CD4-positive, alpha-beta T cell treated with Interleukin-6 for 4 hours (primary cell): Measurements from ENCODE around the gene CERCAM.
"Not testable (repeated sequence)": the region's sequence is repeated elsewhere in the genome, so short reads cannot be mapped to it uniquely, and the experiment has no call there.

Source experiments
- DNase-seq: peaks from one replicate; pipeline ENCODE4 v3.0.0-alpha.2; 2020; ENCODE audit warnings: mixed read lengths

The CERCAM gene

DNA sequence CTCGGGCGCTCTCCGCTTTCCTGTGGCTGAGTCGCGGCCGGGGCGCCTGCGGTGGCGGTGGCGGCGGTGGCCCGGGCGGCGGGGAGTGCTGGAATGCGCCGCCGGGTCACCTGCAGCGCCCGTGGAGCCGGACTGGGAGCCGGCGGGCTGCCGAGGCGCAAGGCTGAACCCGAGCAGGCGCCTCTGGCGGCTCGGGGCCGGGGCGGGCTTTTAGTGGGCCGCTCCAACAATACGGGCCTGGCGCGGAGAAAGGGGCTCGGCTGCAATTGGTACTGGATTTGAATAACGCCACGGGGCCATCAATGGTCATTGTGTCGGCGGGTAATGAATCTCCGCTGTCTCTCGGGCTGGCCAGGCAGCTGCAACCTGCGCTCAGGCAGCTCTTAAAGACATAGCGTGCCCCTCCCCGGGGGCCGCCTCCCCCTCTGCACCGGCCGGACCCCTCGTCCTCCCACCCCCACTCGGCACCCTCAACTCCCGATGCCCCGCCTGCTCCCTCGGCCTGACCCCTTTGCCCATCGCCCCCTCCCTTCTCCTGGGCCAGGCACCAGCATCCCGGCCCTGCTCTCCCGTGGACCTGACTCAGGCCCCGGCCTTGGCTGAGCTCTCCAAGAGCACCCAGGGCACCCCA, 27.4 kb upstream of the CERCAM start:
- DNase-seq: no peak

DNA sequence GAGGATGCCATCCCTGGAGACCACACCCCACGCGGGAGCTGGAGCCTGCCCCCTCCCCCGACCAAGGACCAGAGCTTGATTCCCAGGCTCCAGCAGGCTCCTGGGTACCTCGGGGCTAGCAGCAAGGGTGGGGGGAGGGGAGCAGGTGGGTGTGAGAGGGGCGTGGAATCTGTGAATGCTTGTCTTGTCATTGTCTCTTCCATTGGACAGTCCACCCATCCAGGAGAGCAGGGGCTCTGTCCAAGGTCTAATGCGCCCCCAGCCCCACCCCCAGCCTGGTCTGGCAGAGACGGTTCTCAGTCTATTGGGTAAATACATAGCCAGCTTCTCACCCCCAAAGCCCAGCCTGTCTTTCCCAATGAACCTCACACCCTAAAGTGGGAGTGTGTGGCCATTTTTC, 26.7 kb upstream of the CERCAM start:
- DNase-seq: no peak

DNA sequence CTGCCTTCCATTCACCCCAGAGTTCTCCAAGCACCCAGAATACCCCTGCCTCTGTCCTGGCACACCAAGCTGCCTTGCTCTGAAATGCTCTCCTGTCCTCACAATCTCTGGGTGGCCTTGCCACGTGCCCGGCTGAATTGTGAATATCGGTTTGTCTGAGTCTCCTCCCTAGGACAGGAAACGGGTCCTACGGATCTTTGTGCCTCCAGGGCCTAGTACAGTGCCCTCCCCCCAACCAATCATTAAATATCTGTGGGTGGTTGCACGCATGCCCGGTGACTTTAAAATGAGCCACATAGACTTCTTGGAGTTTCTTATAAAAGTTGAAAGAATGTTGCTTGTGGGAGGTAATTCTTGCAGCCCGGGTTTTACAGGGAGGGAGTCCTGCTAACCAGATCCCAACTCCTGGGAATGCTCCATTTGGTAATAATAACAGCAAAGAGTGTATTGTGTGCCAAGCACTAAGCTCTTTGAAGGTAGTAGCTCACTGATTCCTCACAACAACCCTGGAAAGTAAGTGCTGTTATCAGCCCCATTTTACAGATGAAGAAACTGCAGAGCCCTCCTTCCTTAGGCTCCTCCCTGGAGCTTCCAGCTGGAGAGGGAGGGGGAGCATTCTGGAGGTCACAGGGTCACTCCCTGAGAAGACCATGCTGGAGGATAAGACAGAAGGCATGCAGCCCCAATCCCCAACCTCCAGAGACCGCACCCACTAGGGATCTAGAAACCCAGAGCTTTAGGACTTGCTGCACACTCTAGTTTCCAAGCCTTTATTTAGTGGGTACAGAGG, 26.1 kb upstream of the CERCAM start:
- no peak for DNase-seq

DNA sequence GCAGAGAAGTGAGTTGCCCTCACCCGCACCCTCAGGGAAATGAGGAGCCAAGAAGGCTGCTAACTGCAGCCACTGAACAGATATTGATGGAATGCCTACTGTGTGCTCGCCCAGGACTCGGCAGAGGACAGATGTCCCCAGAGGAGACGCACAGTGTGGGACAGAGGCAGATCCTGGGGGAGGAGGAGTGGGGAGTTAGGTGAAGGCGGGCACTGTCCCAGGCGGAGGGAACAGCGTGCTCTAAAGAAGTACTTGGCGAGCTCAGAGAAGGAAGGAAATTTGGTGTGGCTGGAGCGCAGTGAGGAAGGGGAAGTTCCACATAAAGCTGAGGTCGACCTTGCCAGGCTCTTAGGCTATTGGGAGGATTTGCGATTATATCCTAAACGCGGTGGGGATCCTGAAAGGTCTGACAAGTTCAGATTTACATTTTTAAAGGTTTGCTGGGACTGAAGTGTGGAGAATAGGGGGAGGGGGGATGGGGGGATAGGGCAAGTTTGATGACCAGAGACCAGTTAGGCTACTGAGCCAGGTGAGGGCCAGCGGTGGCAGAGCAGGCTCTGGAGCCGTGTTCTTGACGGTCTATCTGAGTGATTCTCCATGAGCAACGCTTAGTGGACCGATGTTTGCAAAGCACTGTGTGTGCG, 23.6 kb upstream of the CERCAM start:
- DNase-seq: no peak

DNA sequence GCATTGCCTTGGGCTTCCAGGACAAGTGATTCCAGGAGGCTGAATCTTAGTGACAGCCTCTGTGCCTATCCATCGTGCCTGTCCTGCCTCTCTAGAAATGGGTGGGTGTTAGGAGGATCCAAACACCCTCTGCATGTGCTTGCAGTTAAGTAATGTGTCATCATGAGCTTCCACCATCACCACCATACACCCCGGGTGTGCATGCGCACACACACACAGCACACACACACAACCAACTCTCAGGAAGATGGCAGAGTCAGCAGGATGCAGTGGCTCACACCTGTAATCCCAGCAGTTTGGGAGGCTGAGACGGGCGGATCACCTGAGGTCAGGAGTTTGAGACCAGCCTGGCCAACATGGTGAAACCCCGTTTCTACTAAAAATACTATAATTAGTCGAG, 22.8 kb upstream of the CERCAM start:
- DNase-seq: no peak

DNA sequence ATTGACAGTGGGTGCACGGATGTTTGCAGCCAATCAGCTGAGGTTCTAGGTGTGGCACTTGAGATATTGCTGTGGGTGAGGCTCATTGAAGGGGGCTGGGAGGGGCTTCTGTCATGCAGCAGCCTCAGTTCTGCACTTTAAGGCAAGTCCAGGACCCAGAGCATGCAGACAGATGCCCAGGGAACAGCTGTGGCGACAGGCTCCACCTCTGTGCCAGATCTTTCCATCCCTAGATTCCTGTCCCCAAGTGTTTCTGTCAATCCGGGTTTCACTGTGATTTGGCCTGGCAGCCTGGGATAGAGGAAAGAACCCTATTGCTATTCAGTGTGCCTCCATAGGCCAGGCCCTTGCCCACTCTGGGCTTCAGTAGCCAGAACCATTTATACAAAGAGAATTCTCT, 20.8 kb upstream of the CERCAM start:
- no peak for DNase-seq

DNA sequence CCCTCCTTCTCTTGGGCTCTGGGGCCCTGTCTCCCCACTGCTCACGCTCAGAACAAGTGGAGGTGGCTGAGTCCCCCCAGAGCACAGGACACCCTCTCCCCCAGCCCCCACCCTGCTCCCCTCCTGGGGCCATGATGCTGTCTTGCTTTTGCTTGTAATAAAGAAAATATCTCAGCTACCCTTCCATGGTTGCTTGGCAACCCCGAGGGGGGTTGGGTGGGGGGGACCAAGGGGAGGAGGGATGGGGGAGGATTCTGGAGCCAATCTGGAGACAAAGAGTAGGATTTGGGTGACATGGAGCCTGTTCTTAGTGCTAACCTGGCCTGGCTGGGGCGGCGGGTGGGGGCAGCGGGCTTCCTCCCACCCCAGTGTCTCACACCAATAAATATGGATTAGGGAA, 16.1 kb upstream of the CERCAM start:
- no peak for DNase-seq

DNA sequence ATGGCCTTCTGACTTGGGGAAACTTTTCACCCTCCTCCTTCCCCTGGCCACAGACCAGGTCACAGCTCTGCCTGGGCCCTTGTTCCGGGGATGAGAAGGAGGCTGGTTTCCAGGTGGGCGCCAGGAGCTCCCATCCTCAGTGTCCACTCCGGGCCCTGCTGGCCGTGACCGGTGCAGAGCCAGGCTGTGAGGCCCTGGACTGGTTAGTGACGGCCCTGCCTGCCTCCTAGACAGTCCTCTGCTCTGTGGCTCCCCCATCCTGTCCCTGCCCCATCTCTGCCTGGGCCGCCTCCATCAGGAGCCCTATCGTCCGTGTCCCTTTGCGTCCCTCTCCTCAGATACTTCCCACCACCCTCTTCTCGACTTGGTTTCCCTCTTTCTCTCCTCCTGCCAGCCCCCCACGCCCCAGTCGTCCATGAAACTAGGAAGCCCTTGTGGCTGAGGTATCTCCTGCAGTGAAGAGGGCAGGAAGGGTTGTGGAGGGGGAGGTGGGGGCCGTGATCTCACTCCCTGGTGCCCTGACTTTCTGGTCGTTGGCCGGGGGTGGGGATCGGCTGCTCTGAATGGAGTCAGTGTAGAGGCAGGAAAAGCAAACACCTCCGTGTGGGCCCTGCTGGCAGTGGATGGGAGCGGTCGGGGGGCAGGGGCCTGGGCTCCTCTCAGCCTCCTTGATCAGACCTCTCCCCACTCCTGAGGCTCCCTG, 15.4 kb upstream of the CERCAM start:
- no peak for DNase-seq

DNA sequence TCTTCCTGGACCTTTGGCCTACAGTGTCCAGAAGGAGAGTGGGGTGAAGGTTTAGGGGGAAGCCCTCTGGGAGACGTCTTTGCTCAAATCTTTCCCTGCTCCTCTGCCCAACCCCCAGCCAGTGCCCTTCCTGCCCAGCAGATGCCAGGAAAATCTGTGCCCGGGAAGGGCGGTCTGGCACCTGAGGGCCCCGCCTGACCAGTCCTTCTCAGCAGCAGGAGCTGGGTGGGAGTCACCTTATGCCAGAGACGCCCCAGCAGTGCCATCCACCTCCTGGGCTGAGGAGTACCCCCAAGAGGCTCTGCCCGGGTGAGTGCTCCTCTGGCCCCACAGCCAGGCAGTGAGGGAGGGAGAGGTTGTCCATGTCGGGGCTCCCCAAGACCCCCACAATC, 14.9 kb upstream of the CERCAM start:
- DNase-seq: no peak

DNA sequence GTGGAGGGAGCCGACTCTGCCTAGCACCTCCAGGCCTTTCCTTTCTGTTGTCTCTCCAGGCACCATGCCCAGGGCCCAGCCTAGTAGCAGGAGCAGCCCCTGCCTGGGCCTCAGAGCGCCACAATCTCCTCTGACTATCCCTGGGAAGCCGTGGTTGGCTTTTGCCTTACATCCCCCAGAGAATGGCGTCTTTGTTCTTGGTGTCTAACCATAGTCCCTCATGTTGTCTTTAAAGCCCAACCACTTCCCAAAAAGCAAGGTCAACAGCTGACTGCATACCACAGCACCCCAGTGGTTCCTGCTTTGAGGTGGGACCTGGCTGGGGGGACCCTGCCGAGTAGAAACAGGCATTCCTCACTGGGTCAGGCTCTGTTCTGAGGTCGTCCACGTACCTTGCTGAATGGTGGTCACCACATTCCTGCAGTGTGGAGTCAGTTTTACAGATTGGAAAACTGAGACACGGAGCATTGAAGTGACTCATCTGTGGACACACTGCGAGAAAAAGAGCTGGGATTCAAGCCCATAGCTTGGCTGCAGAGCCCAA, 13.7 kb upstream of the CERCAM start:
- no peak for DNase-seq

DNA sequence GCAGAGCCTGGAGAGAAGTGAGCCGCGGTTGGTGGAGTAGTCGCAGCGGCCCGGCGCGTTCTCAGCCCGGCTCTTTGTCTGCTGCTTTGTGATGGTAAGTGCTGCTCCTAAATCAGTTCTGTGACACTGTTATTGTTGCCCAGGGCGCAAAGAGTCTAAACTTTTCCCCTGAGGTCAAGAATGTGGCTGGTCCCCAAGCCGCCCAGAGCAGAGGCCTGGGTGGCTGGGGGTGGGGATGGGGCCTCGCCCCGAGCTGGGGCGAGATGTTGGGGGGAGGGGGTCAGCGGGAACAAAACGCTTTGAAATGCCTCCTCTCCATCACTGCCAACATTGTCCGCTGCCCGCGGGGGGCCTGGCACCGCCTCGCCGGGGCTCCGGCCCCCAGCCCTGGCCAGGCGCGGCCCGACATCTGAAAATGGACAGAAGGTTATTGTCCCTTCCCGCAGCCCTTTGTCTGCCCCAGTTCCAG, 11.7 kb upstream of the CERCAM start:
- DNase-seq: no peak

DNA sequence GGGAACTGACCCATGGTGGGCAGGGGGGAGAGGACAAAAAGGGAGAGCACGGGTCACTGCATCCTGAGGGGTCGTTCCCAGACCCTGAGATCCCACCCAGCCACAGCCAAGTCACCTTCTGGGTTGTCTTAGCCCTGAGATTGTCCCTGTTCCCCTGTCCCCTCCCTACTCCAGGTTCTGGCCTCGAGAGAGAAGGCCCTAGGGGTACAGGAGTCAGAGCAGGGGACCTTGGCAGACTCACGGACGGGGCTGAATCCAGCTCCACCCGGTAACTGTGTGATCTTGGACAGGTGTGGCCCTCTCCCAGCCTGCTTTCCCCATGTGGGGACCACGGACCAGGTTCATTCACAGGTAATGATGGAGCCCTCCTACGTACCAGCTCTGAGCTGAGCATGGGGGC, 11.2 kb upstream of the CERCAM start:
- no peak for DNase-seq

DNA sequence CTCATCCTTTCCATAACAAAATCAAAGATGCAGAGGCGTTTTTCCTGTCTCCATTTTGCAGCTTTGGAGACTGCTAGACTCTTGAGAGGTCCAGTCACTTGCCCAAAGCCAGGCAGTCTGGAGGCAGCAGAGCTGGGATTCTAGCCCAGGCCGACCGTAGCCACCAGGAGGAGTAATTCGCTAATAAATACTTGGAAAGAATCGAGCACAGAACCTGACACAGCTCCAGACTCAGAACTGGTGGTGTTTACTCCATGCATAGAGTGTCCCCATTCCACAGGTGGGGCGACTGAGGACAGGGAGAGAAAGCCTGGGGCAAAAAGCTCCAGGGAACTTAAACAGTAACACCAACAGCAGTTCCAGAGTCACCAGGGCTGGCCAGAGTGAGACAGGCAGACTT, 10.7 kb upstream of the CERCAM start:
- no peak for DNase-seq

DNA sequence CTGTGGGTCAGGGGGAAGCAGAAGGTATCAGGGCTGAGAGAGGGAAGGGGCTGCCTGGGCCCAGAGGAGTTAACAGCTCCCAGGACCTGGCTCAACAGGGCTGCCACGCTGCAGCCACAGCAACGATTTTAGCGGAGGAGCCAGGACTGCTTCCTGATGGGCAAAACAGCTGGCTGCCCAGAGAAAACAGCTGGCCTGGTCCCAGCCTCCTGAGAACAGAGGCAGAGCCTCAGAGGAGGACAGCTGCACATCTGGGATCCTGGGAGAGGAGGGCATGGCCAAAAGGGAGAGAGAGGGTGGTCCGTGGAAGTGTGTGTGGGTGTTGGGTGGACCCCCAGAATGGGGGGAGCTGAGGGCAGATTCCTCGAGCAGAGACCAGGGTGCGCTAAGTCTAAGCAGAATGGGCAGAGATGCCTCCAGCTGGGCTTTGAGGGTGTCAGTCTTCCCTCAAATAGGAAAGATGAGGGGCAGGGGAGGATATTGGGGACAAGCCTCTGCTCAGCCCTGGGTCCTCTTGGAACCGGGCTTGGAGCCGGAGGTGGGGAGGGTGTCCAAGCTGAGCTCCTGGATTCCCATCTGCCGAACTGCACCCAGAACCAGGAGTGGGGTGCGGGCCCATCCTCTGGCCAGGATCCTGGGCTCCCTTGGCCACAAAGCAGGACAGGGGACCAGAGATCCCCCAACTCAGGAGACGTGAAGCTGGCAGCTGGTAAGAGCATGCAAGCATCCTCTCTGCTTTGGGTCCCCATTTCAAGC, 9.1 kb upstream of the CERCAM start:
- no peak for DNase-seq

DNA sequence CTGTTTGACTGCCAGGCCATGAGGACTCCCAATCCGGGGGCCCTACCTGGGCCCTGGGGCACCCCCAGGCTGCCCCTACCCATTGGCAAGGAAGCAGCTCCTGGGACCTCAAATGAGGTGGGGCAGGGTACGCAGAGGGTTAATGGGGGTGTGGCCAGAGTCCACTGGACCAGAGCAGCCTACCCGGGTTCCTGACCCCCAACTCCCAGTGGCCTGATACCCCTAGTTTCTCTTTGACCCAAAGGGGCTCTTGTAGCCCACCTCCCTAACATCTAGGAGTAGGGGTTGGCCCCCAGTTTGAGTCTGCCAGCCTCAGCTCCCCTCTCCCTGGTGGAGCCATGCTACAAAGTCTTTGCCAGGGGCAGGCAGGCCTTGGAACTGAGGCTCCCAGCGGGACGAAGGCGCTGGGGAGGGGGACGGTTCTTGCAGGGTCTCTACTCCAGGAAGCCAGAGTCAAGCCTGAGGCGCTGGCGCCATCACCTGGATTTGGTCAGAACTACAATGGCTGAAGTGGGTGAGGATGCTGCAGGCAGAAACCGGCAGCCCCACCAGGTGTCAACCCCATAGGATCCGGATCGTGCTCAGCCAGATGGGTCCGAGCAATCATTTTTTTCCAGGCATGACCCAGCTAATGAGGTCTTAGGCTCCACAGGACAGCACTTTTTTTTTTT, 8.4 kb upstream of the CERCAM start:
- peak; percentile 58 for DNase-seq

DNA sequence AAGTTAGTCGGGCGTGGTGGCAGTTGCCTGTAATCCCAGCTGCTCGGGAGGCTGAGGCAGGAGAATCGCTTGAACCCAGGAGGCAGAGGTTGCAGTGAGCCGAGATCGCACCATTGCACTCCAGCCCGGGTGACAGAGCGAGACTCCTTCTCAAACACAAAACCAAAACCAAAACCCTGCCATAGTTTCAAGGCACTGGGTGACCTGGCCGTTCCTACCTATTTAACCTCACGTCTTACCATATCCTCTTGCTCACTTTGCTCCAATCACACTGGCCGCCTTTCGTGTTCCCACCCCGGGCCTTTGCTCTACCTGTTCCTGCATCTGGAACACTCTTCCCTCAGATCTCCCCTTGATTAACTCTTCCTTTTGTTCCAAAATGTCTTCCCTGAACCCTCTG, 6.9 kb upstream of the CERCAM start:
- not testable (repeated sequence) for DNase-seq

DNA sequence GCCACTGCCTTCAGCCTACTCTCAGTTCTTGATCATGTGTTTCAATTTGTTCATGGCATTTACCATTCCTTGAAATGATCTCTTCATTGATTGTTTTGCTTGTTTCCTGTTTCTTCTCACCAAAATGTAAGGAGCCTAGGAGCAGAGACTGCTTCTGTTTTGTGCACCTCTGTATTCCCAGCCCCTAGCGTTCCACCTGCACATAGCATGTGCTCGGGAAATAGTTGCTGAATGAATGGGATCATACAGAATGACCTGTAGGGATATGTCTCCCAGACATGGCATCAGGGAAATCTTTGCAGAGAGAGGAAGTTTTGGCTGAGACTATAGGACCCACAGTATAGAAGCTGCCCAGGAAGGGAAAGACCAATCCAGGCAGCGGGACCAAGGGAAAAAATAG, 6.2 kb upstream of the CERCAM start:
- DNase-seq: no peak

DNA sequence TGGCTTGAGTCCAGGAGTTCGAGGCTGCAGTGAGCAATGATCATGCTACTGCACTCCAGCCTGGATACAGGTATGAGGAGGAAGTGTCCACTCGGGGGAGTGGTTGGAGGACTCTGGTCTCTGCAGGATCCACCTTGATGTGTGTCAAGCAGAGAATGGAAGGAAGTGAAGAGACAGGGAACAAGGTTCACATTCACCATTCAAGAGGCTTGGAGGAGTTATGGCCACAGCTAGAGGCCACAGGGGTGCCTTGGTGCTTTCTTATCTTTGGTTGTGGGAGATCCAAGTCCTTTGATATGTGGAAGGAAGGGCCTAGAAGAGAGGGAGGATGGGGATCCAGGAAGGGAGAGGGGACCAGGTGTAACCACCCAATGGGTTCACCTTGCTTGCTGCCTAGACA, 5.4 kb upstream of the CERCAM start:
- no peak for DNase-seq

DNA sequence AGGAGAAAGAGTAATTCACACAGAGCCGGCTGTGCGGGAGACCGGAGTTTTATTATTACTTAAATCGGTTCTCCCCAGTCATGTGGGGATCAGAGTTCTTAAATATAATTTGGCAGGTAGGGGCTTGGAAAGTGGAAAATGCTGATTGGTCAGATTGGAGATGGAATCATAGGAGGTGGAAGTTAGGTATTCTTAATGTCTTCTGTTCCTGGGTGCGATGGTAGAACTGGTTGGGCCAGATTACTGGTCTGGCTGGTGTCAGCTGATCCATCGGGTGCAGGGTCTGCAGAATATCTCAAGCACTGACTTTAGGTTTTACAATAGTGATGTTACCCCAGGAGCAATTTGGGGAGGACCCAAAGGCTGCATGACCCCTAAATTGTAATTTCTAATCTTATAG, 4.6 kb upstream of the CERCAM start:
- no peak for DNase-seq

DNA sequence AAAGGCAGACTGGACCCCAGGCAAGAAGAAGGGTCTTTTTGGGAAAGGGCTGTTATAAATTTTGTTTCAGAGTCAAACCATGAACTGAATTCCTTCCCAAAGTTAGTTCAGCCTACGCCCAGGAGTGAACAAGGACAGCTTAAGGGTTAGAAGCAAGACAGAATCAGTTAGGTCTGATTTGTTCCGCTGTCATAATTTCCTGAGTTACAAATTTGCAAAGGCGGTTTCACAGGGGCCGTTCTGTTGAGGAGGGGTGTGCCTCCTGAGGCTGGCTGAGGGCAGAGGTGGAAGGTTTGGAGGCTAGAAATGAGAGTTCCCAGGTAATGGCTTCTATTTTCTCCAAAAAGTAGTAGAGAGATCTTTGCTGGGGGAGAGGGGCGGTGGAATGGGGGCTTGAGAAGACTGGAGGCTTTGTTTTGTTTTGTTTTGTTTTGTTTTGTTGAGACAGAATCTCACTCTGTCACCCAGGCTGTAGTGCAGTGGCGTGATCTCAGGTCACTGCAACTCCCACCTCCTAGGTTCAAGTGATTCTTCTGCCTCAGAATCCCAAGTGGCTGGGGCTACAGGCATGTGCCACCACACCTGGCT, 4.1 kb upstream of the CERCAM start:
- no peak for DNase-seq
